ENCODE data around the gene AUTS2.

The AUTS2 gene

GRCh38 chr7:70319057-70319456, 720.8 kb downstream of the AUTS2 start:
- no peaks in the 10 kb centered on the region for H3K27me3 ChIP-seq (ENCODE audit: control insufficient read depth in 1 of 2, insufficient read depth in 2 of 2, low read length in 2 of 2)

GRCh38 chr7:70321016-70321590, 722.8 kb downstream of the AUTS2 start:
- H3K27me3 ChIP-seq (ENCODE audit: control insufficient read depth in 1 of 2, insufficient read depth in 2 of 2, low read length in 2 of 2), result no peaks in the 10 kb centered on the region
- H3K9ac ChIP-seq (ENCODE audit: low read depth in 1 of 2, low read length in 2 of 2), result no peak overlapping the region
- no peaks in the 10 kb centered on the region for H3K36me3 ChIP-seq (ENCODE audit: control insufficient read depth in 1 of 2, insufficient read depth in 2 of 2, low read length in 2 of 2)
- H3K27ac ChIP-seq (ENCODE audit: low read depth, low read length), result no peak overlapping the region
- H3K4me3 ChIP-seq (ENCODE audit: low read depth in 1 of 2, low read length in 2 of 2), result no peak overlapping the region
- no peaks in the 10 kb centered on the region for H3K4me1 ChIP-seq (ENCODE audit: control insufficient read depth in 1 of 2, insufficient read depth in 2 of 2, low read length in 2 of 2)
- H3K9me3 ChIP-seq (ENCODE audit: control insufficient read depth in 1 of 2, low read length in 2 of 2), result no peaks in the 10 kb centered on the region

More at GRCh38 chr7:70319057-70319456, 720.8 kb downstream of the AUTS2 start:
- Histone ChIP-seq H3K36me3 (ENCODE audit: control insufficient read depth in 1 of 2, insufficient read depth in 2 of 2, low read length in 2 of 2) (no peaks in the 10 kb centered on the region), H3K9me3 (ENCODE audit: control insufficient read depth in 1 of 2, low read length in 2 of 2) (no peaks in the 10 kb centered on the region), H3K4me3 (ENCODE audit: low read depth in 1 of 2, low read length in 2 of 2) (no peak overlapping the region), H3K27ac (ENCODE audit: low read depth, low read length) (no peak overlapping the region), H3K9ac (ENCODE audit: low read depth in 1 of 2, low read length in 2 of 2) (no peak overlapping the region), H3K4me1 (ENCODE audit: control insufficient read depth in 1 of 2, insufficient read depth in 2 of 2, low read length in 2 of 2) (no peaks in the 10 kb centered on the region)

GRCh38 chr7:70322856-70323255, 724.6 kb downstream of the AUTS2 start:
- Histone ChIP-seq H3K27ac (ENCODE audit: low read depth, low read length) (no peak overlapping the region), H3K36me3 (ENCODE audit: control insufficient read depth in 1 of 2, insufficient read depth in 2 of 2, low read length in 2 of 2) (no peaks in the 10 kb centered on the region), H3K4me1 (ENCODE audit: control insufficient read depth in 1 of 2, insufficient read depth in 2 of 2, low read length in 2 of 2) (no peaks in the 10 kb centered on the region), H3K9me3 (ENCODE audit: control insufficient read depth in 1 of 2, low read length in 2 of 2) (no peaks in the 10 kb centered on the region), H3K9ac (ENCODE audit: low read depth in 1 of 2, low read length in 2 of 2) (no peak overlapping the region), H3K27me3 (ENCODE audit: control insufficient read depth in 1 of 2, insufficient read depth in 2 of 2, low read length in 2 of 2) (no peaks in the 10 kb centered on the region), H3K4me3 (ENCODE audit: low read depth in 1 of 2, low read length in 2 of 2) (no peak overlapping the region)

GRCh38 chr7:70325509-70326101, 727.3 kb downstream of the AUTS2 start:
- no peaks in the 10 kb centered on the region for H3K4me1 ChIP-seq (ENCODE audit: control insufficient read depth in 1 of 2, insufficient read depth in 2 of 2, low read length in 2 of 2)
- H3K9ac ChIP-seq (ENCODE audit: low read depth in 1 of 2, low read length in 2 of 2), result no peak overlapping the region
- H3K9me3 ChIP-seq (ENCODE audit: control insufficient read depth in 1 of 2, low read length in 2 of 2), result no peaks in the 10 kb centered on the region
- H3K36me3 ChIP-seq (ENCODE audit: control insufficient read depth in 1 of 2, insufficient read depth in 2 of 2, low read length in 2 of 2), result no peaks in the 10 kb centered on the region
- no peaks in the 10 kb centered on the region for H3K27me3 ChIP-seq (ENCODE audit: control insufficient read depth in 1 of 2, insufficient read depth in 2 of 2, low read length in 2 of 2)
- H3K27ac ChIP-seq (ENCODE audit: low read depth, low read length), result no peak overlapping the region
- no peak overlapping the region for H3K4me3 ChIP-seq (ENCODE audit: low read depth in 1 of 2, low read length in 2 of 2)

- no peak overlapping the region for H3K4me3 ChIP-seq (ENCODE audit: low read depth in 1 of 2, low read length in 2 of 2)
- no peaks in the 10 kb centered on the region for H3K4me1 ChIP-seq (ENCODE audit: control insufficient read depth in 1 of 2, insufficient read depth in 2 of 2, low read length in 2 of 2)
- H3K9me3 ChIP-seq (ENCODE audit: control insufficient read depth in 1 of 2, low read length in 2 of 2), result no peaks in the 10 kb centered on the region
- H3K27me3 ChIP-seq (ENCODE audit: control insufficient read depth in 1 of 2, insufficient read depth in 2 of 2, low read length in 2 of 2), result no peaks in the 10 kb centered on the region
- no peak overlapping the region for H3K9ac ChIP-seq (ENCODE audit: low read depth in 1 of 2, low read length in 2 of 2)
- H3K27ac ChIP-seq (ENCODE audit: low read depth, low read length), result no peak overlapping the region
- no peaks in the 10 kb centered on the region for H3K36me3 ChIP-seq (ENCODE audit: control insufficient read depth in 1 of 2, insufficient read depth in 2 of 2, low read length in 2 of 2)
Measured at GRCh38 chr7:70334295-70334694, 736.0 kb downstream of the AUTS2 start.

GRCh38 chr7:70334871-70335270, 736.6 kb downstream of the AUTS2 start:
- no peaks in the 10 kb centered on the region for H3K9me3 ChIP-seq (ENCODE audit: control insufficient read depth in 1 of 2, low read length in 2 of 2)
- no peak overlapping the region for H3K9ac ChIP-seq (ENCODE audit: low read depth in 1 of 2, low read length in 2 of 2)
- no peak overlapping the region for H3K4me3 ChIP-seq (ENCODE audit: low read depth in 1 of 2, low read length in 2 of 2)
- no peaks in the 10 kb centered on the region for H3K4me1 ChIP-seq (ENCODE audit: control insufficient read depth in 1 of 2, insufficient read depth in 2 of 2, low read length in 2 of 2)
- H3K36me3 ChIP-seq (ENCODE audit: control insufficient read depth in 1 of 2, insufficient read depth in 2 of 2, low read length in 2 of 2), result no peaks in the 10 kb centered on the region
- H3K27me3 ChIP-seq (ENCODE audit: control insufficient read depth in 1 of 2, insufficient read depth in 2 of 2, low read length in 2 of 2), result no peaks in the 10 kb centered on the region
- H3K27ac ChIP-seq (ENCODE audit: low read depth, low read length), result no peak overlapping the region

GRCh38 chr7:70336536-70336935, 738.3 kb downstream of the AUTS2 start:
- no peaks in the 10 kb centered on the region for H3K27me3 ChIP-seq (ENCODE audit: control insufficient read depth in 1 of 2, insufficient read depth in 2 of 2, low read length in 2 of 2)
- no peaks in the 10 kb centered on the region for H3K9me3 ChIP-seq (ENCODE audit: control insufficient read depth in 1 of 2, low read length in 2 of 2)
- H3K4me1 ChIP-seq (ENCODE audit: control insufficient read depth in 1 of 2, insufficient read depth in 2 of 2, low read length in 2 of 2), result no peaks in the 10 kb centered on the region
- H3K27ac ChIP-seq (ENCODE audit: low read depth, low read length), result no peak overlapping the region
- no peaks in the 10 kb centered on the region for H3K36me3 ChIP-seq (ENCODE audit: control insufficient read depth in 1 of 2, insufficient read depth in 2 of 2, low read length in 2 of 2)
- no peak overlapping the region for H3K4me3 ChIP-seq (ENCODE audit: low read depth in 1 of 2, low read length in 2 of 2)
- no peak overlapping the region for H3K9ac ChIP-seq (ENCODE audit: low read depth in 1 of 2, low read length in 2 of 2)

GRCh38 chr7:70338015-70338414, 739.7 kb downstream of the AUTS2 start:
- Histone ChIP-seq H3K4me3 (ENCODE audit: low read depth in 1 of 2, low read length in 2 of 2) (no peak overlapping the region), H3K36me3 (ENCODE audit: control insufficient read depth in 1 of 2, insufficient read depth in 2 of 2, low read length in 2 of 2) (no peaks in the 10 kb centered on the region), H3K27me3 (ENCODE audit: control insufficient read depth in 1 of 2, insufficient read depth in 2 of 2, low read length in 2 of 2) (no peaks in the 10 kb centered on the region), H3K4me1 (ENCODE audit: control insufficient read depth in 1 of 2, insufficient read depth in 2 of 2, low read length in 2 of 2) (no peaks in the 10 kb centered on the region), H3K9ac (ENCODE audit: low read depth in 1 of 2, low read length in 2 of 2) (no peak overlapping the region), H3K9me3 (ENCODE audit: control insufficient read depth in 1 of 2, low read length in 2 of 2) (no peaks in the 10 kb centered on the region), H3K27ac (ENCODE audit: low read depth, low read length) (no peak overlapping the region)

- Histone ChIP-seq H3K9me3 (ENCODE audit: control insufficient read depth in 1 of 2, low read length in 2 of 2) (no peaks in the 10 kb centered on the region), H3K27me3 (ENCODE audit: control insufficient read depth in 1 of 2, insufficient read depth in 2 of 2, low read length in 2 of 2) (no peaks in the 10 kb centered on the region), H3K9ac (ENCODE audit: low read depth in 1 of 2, low read length in 2 of 2) (no peak overlapping the region), H3K36me3 (ENCODE audit: control insufficient read depth in 1 of 2, insufficient read depth in 2 of 2, low read length in 2 of 2) (no peaks in the 10 kb centered on the region), H3K27ac (ENCODE audit: low read depth, low read length) (no peak overlapping the region), H3K4me3 (ENCODE audit: low read depth in 1 of 2, low read length in 2 of 2) (no peak overlapping the region), H3K4me1 (ENCODE audit: control insufficient read depth in 1 of 2, insufficient read depth in 2 of 2, low read length in 2 of 2) (no peaks in the 10 kb centered on the region)
Measured at GRCh38 chr7:70340236-70340635, 742.0 kb downstream of the AUTS2 start.

GRCh38 chr7:70341446-70341845, 743.2 kb downstream of the AUTS2 start:
- Histone ChIP-seq H3K9me3 (ENCODE audit: control insufficient read depth in 1 of 2, low read length in 2 of 2) (no peaks in the 10 kb centered on the region), H3K4me1 (ENCODE audit: control insufficient read depth in 1 of 2, insufficient read depth in 2 of 2, low read length in 2 of 2) (no peaks in the 10 kb centered on the region), H3K9ac (ENCODE audit: low read depth in 1 of 2, low read length in 2 of 2) (no peak overlapping the region), H3K36me3 (ENCODE audit: control insufficient read depth in 1 of 2, insufficient read depth in 2 of 2, low read length in 2 of 2) (no peaks in the 10 kb centered on the region), H3K27ac (ENCODE audit: low read depth, low read length) (no peak overlapping the region), H3K27me3 (ENCODE audit: control insufficient read depth in 1 of 2, insufficient read depth in 2 of 2, low read length in 2 of 2) (no peaks in the 10 kb centered on the region), H3K4me3 (ENCODE audit: low read depth in 1 of 2, low read length in 2 of 2) (no peak overlapping the region)
